ENCODE measurements around the gene TOM1.
"Not testable (repeated sequence)": the region's sequence is repeated elsewhere in the genome, so short reads cannot be mapped to it uniquely, and the experiment has no call there.

The TOM1 gene

GRCh38 chr22:35348026-35348590 is 48.4 kb downstream of the TOM1 start:
- no peak for DNase-seq

GRCh38 chr22:35348703-35349102 is 49.0 kb downstream of the TOM1 start:
- no peak for DNase-seq

DNA sequence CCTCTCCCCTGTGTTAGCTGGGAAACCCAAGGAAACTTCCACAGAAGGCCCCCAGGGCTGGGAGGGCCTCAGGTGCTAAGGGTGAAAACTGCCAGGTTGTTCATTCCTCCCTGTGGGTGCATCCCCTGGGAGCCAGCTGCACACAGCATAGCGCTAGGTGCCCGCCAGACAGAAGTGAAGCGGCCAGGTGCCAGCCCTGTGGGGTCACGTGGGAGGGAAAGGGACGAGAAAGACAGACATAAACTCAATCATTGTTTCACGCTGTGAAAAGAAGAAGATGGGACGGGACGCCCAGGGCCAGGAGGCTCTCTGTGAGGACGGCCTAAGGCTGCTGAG is 49.6 kb downstream of the TOM1 start:
- DNase-seq, result no peak

- no peak for DNase-seq
Observed at GRCh38 chr22:35349704-35350538, 50.2 kb downstream of the TOM1 start.

DNA sequence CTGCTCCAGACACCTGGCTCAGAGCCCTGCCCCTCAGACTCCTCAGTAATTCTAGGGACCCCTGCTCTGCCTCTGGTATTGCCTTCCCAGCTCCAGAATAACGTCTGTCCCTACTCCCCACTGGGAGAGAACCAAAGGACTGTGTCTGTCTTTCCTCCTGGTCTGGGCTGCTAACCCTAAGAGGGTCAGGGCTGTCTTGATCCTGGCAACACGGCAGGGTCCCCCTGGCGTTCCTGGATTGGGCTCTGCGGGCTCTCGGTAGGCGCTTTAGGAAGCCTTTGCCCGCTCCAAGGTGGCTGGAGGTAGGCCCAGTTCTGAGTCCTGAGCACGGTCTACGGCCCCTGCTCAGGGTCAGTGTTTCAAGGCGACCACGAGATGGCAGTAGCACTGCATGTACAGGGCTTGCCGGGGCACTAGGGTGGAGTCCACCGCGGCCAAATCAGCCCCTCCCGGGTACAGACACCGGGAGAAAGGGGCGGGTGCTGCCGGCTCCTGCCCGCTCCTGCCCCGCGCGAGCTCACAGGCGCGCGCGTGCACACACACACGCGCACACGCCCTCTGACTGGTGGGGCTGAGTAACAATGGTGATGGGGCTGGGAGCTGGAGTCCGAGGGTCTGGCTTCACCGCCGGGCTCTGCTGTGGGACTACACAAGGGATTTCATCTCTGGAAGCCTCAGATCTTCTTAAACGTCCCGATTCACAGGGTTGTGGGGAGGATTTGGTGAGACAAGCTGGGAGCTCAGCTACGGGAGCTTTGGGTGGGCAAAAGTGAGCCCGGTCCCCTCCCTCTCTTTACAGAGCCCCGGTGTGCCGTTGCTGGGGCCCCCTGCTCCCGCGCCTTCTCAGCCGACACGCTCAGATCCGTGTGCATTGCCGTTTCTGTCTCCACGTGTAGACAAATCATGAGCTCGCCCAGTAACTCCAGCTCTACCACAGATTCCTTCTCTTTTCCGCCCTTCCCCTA is 51.1 kb downstream of the TOM1 start:
- DNase-seq, result peak; percentile 36

DNA sequence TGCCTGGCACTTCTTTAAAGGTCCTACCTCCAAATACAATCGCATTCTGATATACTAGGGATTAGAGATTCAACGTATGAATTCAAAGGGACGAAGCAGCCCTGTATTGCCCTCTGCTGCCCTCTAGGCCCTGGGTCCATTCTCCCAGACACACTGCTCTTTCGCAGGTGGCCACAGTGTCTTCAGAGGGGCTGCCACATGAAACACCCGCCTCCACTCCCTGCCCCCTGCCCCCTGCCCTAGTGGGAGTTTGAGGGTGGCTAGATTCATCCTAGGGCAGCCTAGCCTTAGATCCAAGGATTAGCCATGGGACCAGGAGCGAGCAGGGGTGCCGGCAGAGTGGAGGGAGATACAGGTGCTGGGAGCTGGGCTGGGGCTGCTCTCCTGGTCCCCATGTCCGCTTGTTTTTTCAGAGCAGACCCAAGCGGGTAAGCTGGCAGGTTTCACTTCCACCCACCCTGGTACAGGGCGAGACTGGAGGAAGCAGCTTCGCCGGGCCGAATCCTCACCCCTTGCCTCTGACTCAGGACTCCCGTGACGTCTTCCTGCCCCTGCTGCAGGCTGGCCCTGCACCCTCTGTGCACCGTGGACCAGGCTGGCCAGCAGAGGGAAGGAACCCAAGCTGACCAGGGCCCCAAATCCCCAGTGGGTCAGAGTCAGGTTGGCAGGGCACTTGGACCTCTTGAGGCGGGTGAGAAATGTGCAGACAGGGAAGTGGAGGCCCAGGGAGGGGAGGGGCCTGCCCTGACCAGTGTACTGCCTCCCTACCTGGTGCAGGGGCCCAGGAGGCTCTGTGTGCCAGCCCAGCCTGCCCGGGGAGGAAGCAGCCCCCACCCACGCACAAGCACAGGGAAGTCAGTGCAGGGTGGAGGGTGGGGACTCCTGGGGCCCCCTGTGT is 52.8 kb downstream of the TOM1 start:
- DNase-seq, result no peak

- no peak for DNase-seq
Observed at GRCh38 chr22:35353318-35353717, 53.6 kb downstream of the TOM1 start.

DNA sequence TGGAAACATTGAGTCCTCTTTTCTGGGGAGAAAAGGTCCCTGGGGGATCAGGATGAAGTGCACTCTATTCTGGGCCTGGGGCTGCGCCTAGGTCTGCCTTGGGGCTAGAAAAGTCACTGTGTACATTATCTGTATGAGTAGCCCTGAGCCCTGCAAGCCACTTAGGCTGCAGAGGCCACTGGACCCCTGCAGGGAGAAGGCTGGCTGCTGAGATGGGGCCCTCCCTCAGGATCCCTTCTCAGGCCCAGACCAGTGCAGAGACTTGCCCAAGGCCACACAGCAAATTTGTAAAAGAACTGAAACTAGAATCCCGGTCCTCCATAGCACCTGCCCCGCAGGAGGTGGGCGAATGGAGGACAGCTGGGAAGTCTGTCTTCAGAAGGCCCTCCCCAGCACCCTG is 54.4 kb downstream of the TOM1 start:
- DNase-seq, result no peak

- no peak for DNase-seq
Observed at GRCh38 chr22:35357883-35358621, 58.4 kb downstream of the TOM1 start.

DNA sequence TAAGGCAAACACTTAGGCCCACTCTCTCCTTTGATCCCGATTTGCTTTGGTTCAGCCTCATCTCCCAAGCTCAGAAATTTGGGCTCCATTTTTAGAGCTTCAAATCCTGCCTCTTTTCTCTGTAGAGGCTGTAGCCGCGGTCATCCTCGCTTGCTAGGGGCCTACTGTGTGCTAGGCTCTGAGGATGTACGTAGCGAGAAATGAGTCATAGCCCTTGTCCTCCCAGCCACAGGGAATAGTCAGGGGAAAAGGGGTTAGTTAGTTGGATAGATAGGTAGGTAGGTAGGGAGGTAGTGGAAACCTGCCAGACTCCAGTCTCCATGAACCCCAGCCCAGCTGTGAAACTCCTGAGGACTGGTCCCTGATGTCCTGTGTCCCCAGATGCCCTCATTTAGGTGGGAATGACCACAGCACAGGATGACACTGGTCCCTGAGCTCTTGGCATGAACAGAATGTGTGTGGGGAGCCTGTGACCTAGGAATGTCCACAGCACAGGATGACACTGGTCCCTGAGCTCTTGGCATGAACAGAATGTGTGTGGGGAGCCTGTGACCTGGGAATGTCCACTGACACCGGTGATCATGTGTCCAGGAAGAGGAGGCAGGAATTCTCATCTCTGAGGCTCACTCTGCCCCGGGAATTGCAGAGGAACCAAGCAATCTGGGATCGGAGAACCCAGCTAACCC is 59.8 kb downstream of the TOM1 start:
- DNase-seq, result no peak

GRCh38 chr22:35361001-35361558 is 61.4 kb downstream of the TOM1 start:
- no peak for DNase-seq

- no peak for DNase-seq
Observed at GRCh38 chr22:35363566-35364086, 63.9 kb downstream of the TOM1 start.

GRCh38 chr22:35364230-35364629 is 64.5 kb downstream of the TOM1 start:
- DNase-seq, result not testable (repeated sequence)

DNA sequence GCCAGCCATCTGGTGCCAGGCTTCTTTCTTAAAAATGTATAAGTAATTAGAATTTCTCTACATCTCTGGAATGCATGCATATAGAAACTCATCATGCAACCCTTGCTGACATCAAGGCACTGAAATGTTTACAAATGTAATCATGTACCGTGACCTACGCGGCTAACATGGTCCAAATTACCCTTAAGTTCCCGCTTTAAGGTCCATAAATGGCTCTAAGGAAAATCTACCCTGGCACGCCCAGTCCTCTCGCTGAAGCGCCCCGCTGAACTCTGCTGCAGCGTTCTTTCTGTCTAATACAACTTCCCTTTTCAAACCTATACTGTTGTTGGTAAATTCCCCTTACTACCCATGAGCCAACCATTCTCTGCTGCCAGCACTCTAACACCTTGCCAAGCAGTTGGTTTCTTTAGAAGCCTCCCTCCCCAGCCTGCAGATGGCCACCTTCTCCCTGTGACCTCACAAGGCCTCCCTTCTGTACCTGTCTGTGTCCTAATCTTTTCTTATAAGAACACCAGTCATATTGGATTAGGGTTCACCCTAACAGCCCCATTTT is 67.7 kb downstream of the TOM1 start:
- no peak for DNase-seq

- no peak for DNase-seq
Observed at GRCh38 chr22:35368386-35368785, 68.7 kb downstream of the TOM1 start.

- no peak for DNase-seq
Observed at GRCh38 chr22:35369996-35370395, 70.3 kb downstream of the TOM1 start.

- no peak for DNase-seq
Observed at GRCh38 chr22:35373781-35374180, 74.1 kb downstream of the TOM1 start.

DNA sequence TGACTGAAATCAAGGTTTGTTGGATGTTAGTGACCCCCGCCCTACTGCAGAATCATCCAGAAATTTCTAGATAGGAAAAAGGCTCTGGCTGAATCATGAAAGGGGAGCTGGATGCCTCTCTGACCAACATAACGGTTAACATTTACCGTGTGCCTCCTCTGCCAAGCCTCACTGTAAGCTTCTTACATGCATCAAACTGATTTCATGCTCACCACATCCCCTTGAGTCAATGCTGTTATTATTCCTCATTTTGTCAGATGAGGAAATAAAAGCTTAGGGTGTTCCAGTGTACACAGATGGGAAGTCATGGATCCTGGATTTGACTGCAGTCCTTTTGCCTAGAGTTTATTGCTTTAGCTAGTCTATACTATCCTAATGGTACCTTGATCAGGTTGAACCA is 75.3 kb downstream of the TOM1 start:
- no peak for DNase-seq

DNA sequence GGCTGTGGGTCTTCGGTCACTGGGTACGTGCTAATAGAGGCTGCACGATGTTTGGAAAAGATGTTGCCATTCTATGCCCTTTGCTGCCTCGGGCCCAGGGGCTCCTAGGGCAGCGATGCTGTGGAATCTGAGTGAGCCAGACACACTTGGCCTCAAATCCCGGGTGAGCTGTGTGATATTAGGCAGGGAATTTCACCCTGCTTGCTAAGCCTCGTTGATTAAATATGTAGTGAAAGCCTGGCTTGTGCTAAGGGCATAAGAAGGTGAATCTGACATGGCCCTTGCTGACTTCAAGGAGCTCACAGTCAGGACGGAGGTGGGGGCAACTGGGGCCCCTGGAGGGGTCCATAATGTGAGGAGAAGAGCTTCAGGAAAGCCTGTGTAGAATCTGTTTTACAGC is 75.8 kb downstream of the TOM1 start:
- DNase-seq, result no peak

DNA sequence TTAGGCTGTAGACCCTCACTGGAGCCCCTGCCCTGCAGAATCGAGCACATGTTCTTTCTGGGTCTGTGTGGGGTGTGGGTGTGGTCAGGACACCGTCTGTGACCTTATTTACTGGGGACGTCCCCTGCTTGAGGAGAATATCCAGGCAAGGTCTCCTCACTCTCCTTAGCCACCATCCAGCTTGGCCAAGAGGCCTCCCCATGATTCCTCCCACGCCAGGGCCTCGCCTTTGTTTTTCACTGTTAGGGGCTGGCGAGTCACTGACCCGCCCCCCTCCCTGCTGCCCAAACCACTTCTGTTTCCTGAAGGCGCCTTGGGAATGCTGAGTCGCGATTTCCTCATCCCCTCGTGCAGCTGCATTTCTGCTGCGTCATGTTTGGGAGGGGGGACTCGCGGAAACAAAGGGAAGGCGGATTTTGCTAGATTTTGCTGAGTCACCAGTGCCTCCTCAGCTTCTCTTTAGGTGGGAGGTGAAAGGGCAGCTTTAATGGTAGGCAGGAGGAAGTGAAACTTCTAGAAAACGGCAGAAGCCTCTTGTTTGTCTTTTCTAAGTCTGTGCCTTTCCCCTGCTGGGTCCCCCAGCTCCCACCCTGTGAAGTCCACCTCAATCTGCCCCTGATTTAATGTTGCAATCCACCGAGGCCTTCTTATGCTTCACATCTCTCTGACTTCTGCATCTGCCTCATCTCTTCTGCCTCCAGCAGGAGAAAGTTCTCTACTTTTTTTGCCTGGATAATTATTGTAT is 77.2 kb downstream of the TOM1 start:
- no peak for DNase-seq
